ENCODE measurements around the gene ELF2.
"Not testable (repeated sequence)": the region's sequence is repeated elsewhere in the genome, so short reads cannot be mapped to it uniquely, and the experiment has no call there.

ELF2 gene

GRCh38 chr4:139009702-139010101, 167.3 kb downstream of the ELF2 start:
- DNase-seq (ENCODE audit: low spot score): no peak

DNA sequence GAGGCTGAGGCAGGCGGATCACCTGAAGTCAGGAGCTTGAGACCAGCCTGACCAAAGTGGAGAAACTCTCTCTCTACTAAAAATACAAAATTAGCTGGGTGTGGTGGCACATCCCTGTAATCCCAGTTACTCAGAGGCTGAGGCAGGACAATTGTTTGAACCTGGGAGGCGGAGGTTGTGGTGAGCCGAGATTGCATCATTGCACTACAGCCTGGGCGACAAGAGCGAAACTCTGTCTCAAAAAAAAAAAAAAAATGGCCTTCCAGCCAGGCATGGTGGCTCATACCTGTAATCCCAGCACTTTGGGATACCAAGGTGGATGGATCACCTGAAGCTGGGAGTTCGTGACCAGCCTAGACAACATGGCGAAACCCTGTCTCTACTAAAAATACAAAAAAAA, 168.7 kb downstream of the ELF2 start:
- DNase-seq (ENCODE audit: low spot score): not testable (repeated sequence)

More at GRCh38 chr4:139009702-139010101, 167.3 kb downstream of the ELF2 start:
- TF ChIP-seq, protein P1, sequence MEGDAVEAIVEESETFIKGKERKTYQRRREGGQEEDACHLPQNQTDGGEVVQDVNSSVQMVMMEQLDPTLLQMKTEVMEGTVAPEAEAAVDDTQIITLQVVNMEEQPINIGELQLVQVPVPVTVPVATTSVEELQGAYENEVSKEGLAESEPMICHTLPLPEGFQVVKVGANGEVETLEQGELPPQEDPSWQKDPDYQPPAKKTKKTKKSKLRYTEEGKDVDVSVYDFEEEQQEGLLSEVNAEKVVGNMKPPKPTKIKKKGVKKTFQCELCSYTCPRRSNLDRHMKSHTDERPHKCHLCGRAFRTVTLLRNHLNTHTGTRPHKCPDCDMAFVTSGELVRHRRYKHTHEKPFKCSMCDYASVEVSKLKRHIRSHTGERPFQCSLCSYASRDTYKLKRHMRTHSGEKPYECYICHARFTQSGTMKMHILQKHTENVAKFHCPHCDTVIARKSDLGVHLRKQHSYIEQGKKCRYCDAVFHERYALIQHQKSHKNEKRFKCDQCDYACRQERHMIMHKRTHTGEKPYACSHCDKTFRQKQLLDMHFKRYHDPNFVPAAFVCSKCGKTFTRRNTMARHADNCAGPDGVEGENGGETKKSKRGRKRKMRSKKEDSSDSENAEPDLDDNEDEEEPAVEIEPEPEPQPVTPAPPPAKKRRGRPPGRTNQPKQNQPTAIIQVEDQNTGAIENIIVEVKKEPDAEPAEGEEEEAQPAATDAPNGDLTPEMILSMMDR (IDR thresholded peaks at IDR 0.05; ENCODE audit: extremely low read depth, missing control alignments): no peak

GRCh38 chr4:139007640-139008039, 169.4 kb downstream of the ELF2 start:
- TF ChIP-seq, protein P1 (IDR thresholded peaks at IDR 0.05; ENCODE audit: extremely low read depth, missing control alignments): no peak
- no peak for DNase-seq (ENCODE audit: low spot score)
